Colonic mucosa (tissue), 4 donors: Measurements from ENCODE around the gene STH. TPM values are rescaled to one million over a fixed set of nuclear protein-coding genes. Genes with fewer than 3 reads are reported as not detected.

Experiments
- DNase-seq: peaks from one replicate; pipeline ENCODE4 v3.0.0-alpha.2; 2020
- H3K27ac ChIP-seq: fragments of 200-600 bp; one replicate; pipeline ENCODE4 v1.8.0; 2021
- H3K27me3 ChIP-seq: fragments of 200-600 bp; one replicate; pipeline ENCODE4 v1.8.0; 2021
- H3K36me3 ChIP-seq: fragments of 200-600 bp; one replicate; pipeline ENCODE4 v1.8.0; 2021
- H3K4me1 ChIP-seq: fragments of 200-600 bp; one replicate; pipeline ENCODE4 v1.8.0; 2021; ENCODE audit warnings: mild to moderate bottlenecking
- H3K4me3 ChIP-seq: fragments of 200-600 bp; one replicate; pipeline ENCODE4 v1.8.0; 2021
- H3K9ac ChIP-seq, 2 donors: one replicate each; pipeline ENCODE4 v1.7.0; 2013; ENCODE audit warnings: control low read depth in 2 of 2, low read depth in 2 of 2, low read length in 2 of 2
- H3K9me3 ChIP-seq: fragments of 200-600 bp; one replicate; pipeline ENCODE4 v1.8.0; 2021
- CTCF ChIP-seq: fragments of 200-600 bp; IDR thresholded peaks from one replicate; pipeline ENCODE4 v1.8.0; 2022; ENCODE audit warnings: antibody characterized with exemption, mild to moderate bottlenecking
- intact Hi-C: fragments of 100-400 bp; cut with DNase I; formaldehyde crosslinking; loops from one replicate; pipeline ENCODE4 v1.14.1; 2022
- total RNA-seq, 2 donors: library from RNA; stranded (reverse); fragmentation: NEBNext Ultra II Directional in 1 of 2; extraction: Animal tissue kit (Norgen Biotek cat#: 25700) in 1 of 2; gene quantifications; one replicate each; pipeline ENCODE4 v1.2.1, GENCODE V29; 2021
- donor health status: healthy.
- donor health status: DM: no; HTN: no; CAD: no.
- donor health status: DM: no; HTN: no; CAD: no.

Gene STH
- total RNA-seq, 2 donors from 2014 or later, result not detected

- no peaks in the 10 kb centered on the region for H3K9me3 ChIP-seq
- no peak for DNase-seq
- no peak overlapping the region for H3K27ac ChIP-seq
- H3K27me3 ChIP-seq, result no peaks in the 10 kb centered on the region
- no peak for TF ChIP-seq CTCF
- no peak overlapping the region for H3K4me3 ChIP-seq
- H3K9ac ChIP-seq, result no peak overlapping the region
- intact Hi-C loops, result no loop called here
- H3K36me3 ChIP-seq, result no peaks in the 10 kb centered on the region
- no peaks in the 10 kb centered on the region for H3K4me1 ChIP-seq
Observed at GRCh38 chr17:45963283-45963682, 35.8 kb upstream of the STH start.

- intact Hi-C loops, result no loop called here
- Histone ChIP-seq H3K36me3 (no peaks in the 10 kb centered on the region), H3K27me3 (no peaks in the 10 kb centered on the region), H3K27ac (no peak overlapping the region), H3K9me3 (no peaks in the 10 kb centered on the region), H3K4me3 (no peak overlapping the region), H3K9ac (no peak overlapping the region), H3K4me1 (no peaks in the 10 kb centered on the region)
- TF ChIP-seq CTCF, result no peak
- DNase-seq, result no peak
Observed at GRCh38 chr17:45963889-45964288, 35.2 kb upstream of the STH start.

DNA sequence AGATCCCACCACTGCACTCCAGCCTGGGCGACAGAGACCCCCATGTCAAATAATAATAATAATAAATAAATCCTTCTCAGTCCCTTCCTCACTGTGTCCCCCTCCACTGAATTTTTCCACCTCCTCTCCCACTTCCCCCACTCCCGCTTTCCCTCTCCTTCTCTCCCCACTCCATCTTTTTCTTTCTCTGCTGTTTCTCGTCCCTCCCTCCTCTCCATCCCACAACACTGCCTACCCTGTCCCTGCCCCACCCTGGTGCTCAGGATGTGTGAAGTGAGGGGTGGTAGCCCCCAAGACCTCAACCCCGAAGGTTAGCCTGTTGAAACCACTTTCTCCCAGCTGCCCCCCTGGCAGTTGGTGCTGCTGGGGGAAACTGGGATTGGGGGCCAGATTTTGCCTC, 34.4 kb upstream of the STH start:
- no peaks in the 10 kb centered on the region for H3K36me3 ChIP-seq
- H3K4me3 ChIP-seq, result no peak overlapping the region
- no peaks in the 10 kb centered on the region for H3K27me3 ChIP-seq
- H3K27ac ChIP-seq, result no peak overlapping the region
- no peak for TF ChIP-seq CTCF
- intact Hi-C loops, result no loop called here
- DNase-seq, result no peak
- no peaks in the 10 kb centered on the region for H3K9me3 ChIP-seq
- no peak overlapping the region for H3K9ac ChIP-seq
- H3K4me1 ChIP-seq, result no peaks in the 10 kb centered on the region

GRCh38 chr17:45965812-45966211, 33.2 kb upstream of the STH start:
- no peaks in the 10 kb centered on the region for H3K36me3 ChIP-seq
- no peaks in the 10 kb centered on the region for H3K9me3 ChIP-seq
- intact Hi-C loops, result no loop called here
- no peak overlapping the region for H3K4me3 ChIP-seq
- TF ChIP-seq CTCF, result no peak
- no peaks in the 10 kb centered on the region for H3K4me1 ChIP-seq
- no peak overlapping the region for H3K27ac ChIP-seq
- no peak for DNase-seq
- H3K27me3 ChIP-seq, result no peaks in the 10 kb centered on the region
- H3K9ac ChIP-seq, result no peak overlapping the region

GRCh38 chr17:45966606-45967280, 32.3 kb upstream of the STH start:
- Histone ChIP-seq H3K4me3 (no peak overlapping the region), H3K4me1 (no peaks in the 10 kb centered on the region), H3K27ac (no peak overlapping the region), H3K9ac (no peak overlapping the region), H3K9me3 (no peaks in the 10 kb centered on the region), H3K36me3 (no peaks in the 10 kb centered on the region), H3K27me3 (no peaks in the 10 kb centered on the region)
- no peak for TF ChIP-seq CTCF
- intact Hi-C loops, result no loop called here
- no peak for DNase-seq
